GM23248 (cell line): Measurements from ENCODE around the gene CIT. TPM values are rescaled to one million over a fixed set of nuclear protein-coding genes. Genes with fewer than 3 reads are reported as not detected.

Source experiments
- DNase-seq: peaks from one replicate; pipeline ENCODE4 v3.0.0-alpha.2; 2015
- H2AFZ ChIP-seq: fragments of 200-600 bp; sonication (generic); 2 replicates; pipeline ENCODE4 v1.6.1; 2016; ENCODE audit warnings: antibody characterized with exemption
- H3F3A ChIP-seq: fragments of 200-600 bp; sonication (generic); 2 replicates; pipeline ENCODE4 v1.6.1; 2016; ENCODE audit warnings: mild to moderate bottlenecking, antibody characterized with exemption, mixed run types; ENCODE audit not compliant: insufficient read depth
- H3K27ac ChIP-seq: fragments of 200-600 bp; sonication (generic); 2 replicates; pipeline ENCODE4 v1.5.1; 2016; ENCODE audit warnings: mild to moderate bottlenecking
- H3K27me3 ChIP-seq: fragments of 200-600 bp; sonication (generic); replicated peaks from 2 replicates; pipeline ENCODE4 v1.6.1; 2016; ENCODE audit warnings: mild to moderate bottlenecking; ENCODE audit not compliant: insufficient read depth
- H3K36me3 ChIP-seq: fragments of 200-600 bp; sonication (generic); 2 replicates; pipeline ENCODE4 v1.6.1; 2016; ENCODE audit warnings: low read depth, mild to moderate bottlenecking
- H3K4me1 ChIP-seq: fragments of 200-600 bp; sonication (generic); 2 replicates; pipeline ENCODE4 v1.6.1; 2016; ENCODE audit warnings: mild to moderate bottlenecking; ENCODE audit not compliant: insufficient read depth
- H3K4me2 ChIP-seq: fragments of 200-600 bp; sonication (generic); one replicate; pipeline ENCODE4 v1.6.1; 2016; ENCODE audit warnings: mild to moderate bottlenecking; ENCODE audit not compliant: unreplicated experiment
- H3K4me3 ChIP-seq: fragments of 200-600 bp; sonication (generic); 2 replicates; pipeline ENCODE4 v1.5.1; 2016; ENCODE audit warnings: mild to moderate bottlenecking
- H3K79me2 ChIP-seq: fragments of 200-600 bp; sonication (generic); 2 replicates; pipeline ENCODE4 v1.6.1; 2016; ENCODE audit warnings: mild to moderate bottlenecking; ENCODE audit not compliant: insufficient read depth
- H3K9ac ChIP-seq: fragments of 200-600 bp; sonication (generic); 2 replicates; pipeline ENCODE4 v1.6.1; 2016; ENCODE audit warnings: mild to moderate bottlenecking
- H3K9me2 ChIP-seq: fragments of 200-600 bp; sonication (generic); 2 replicates; pipeline ENCODE4 v1.6.1; 2016; ENCODE audit warnings: mixed run types, mild to moderate bottlenecking, moderate library complexity; ENCODE audit not compliant: insufficient read depth
- H3K9me3 ChIP-seq: fragments of 200-600 bp; sonication (generic); one replicate; pipeline ENCODE4 v1.6.1; 2017; ENCODE audit warnings: low read depth
- H4K20me1 ChIP-seq: fragments of 200-600 bp; sonication (generic); 2 replicates; pipeline ENCODE4 v1.6.0; 2016; ENCODE audit not compliant: insufficient read depth
- EZH2 ChIP-seq: fragments of 200-600 bp; sonication (generic); IDR thresholded peaks from 2 replicates; pipeline ENCODE4 v1.6.1; 2018; ENCODE audit warnings: antibody characterized with exemption, mild to moderate bottlenecking; ENCODE audit not compliant: insufficient read depth, poor library complexity, severe bottlenecking
- EZH2phosphoT487 ChIP-seq: fragments of 200-600 bp; sonication (generic); IDR thresholded peaks from 2 replicates; pipeline ENCODE4 v1.6.1; 2018; ENCODE audit warnings: antibody characterized with exemption, moderate library complexity, mild to moderate bottlenecking, low read depth; ENCODE audit not compliant: insufficient read depth
- WGBS, 2 experiments: methylation state at CpG; one replicate each; pipeline ENCODE4 v1.1.6; 2015 to 2017; ENCODE audit warnings: low lambda C conversion rate in 2 of 2, low coverage in 1 of 2; ENCODE audit errors: missing lambda C conversion rate in 2 of 2; 5-methylcytosine and 5-hydroxymethylcytosine counted together
- in situ Hi-C: fragments of 300-500 bp; cut with MboI; formaldehyde crosslinking; loops from 2 replicates; pipeline ENCODE4 v1.15.0; 2020
- polyA plus RNA-seq: library from polyadenylated mRNA; unstranded; fragments of >200 nt; fragmentation: Nextera tagmentation; extraction: Ambion mirVana; gene quantifications from 2 replicates; pipeline ENCODE4 v1.2.1, GENCODE V29; 2016
- total RNA-seq: library from RNA; depleted of rRNA; stranded (reverse); fragments of >200 nt; shearing (Covaris generic); gene quantifications from 2 replicates; pipeline ENCODE4 v1.2.3, GENCODE V29; 2014

Gene CIT
- total and polyA plus RNA-seq, 2 experiments from 2014 or later, result 4.3 to 6.8 TPM

DNA sequence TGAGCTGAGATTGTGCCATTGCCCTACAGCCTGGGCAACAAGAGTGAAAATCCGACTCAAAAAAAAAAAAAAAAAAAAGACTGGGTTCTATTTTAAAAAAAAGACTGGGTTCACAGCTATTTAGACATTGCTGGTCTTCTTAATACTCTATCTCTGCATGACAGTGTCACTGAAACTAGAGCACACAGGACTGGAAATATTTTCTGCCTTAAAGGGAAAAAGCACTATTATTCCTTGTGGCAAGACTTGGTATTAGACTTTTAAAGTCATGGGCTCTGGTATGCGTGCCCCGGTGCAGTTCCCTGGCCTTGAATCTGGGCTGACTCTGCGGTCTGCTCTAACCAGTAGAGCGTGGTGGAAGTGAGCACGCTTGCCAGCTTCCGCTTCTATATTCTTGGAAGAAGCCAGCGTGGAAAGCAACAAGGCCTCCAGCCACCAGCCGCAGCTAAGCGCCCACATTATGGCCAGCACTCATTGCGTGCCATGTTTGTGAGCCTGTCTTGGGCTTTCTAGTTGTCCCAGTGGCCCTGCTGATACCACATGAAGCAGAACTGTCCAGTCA, 177.8 kb downstream of the CIT start:
- H3K4me3 ChIP-seq, result no peak overlapping the region
- no peaks in the 10 kb centered on the region for H3K79me2 ChIP-seq
- H3K27me3 ChIP-seq, result no peaks in the 10 kb centered on the region
- H3K9me3 ChIP-seq, result no peaks in the 10 kb centered on the region
- no peaks in the 10 kb centered on the region; the same call in 1 of the 2 replicates for H3K4me1 ChIP-seq
- no peaks in the 10 kb centered on the region for H3K9me2 ChIP-seq
- H3F3A ChIP-seq, result peaks cover under 1% of the 10 kb centered on the region; the same call in 1 of the 2 replicates
- no peaks in the 10 kb centered on the region for H3K36me3 ChIP-seq
- TF ChIP-seq EZH2phosphoT487 (no peak), EZH2 (no peak)
- no peaks in the 10 kb centered on the region for H4K20me1 ChIP-seq
- H3K9ac ChIP-seq, result no peak overlapping the region
- H2AFZ ChIP-seq, result no peak overlapping the region
- in situ Hi-C loops, result no loop called here
- no peak overlapping the region for H3K4me2 ChIP-seq
- DNase-seq, result no peak
- WGBS, 2 experiments, result 97 to 98% methylated on average over 11 of the region's 11 CpGs
- H3K27ac ChIP-seq, result no peak overlapping the region

GRCh38 chr12:119696943-119697342, 180.2 kb downstream of the CIT start:
- in situ Hi-C loops, result no loop called here
- Histone ChIP-seq H3K9me3 (no peaks in the 10 kb centered on the region), H3K4me1 (peaks cover 20% of the 10 kb centered on the region), H3K27ac (no peak overlapping the region), H3K4me3 (no peak overlapping the region), H3K36me3 (no peaks in the 10 kb centered on the region), H3K9ac (no peak overlapping the region), H3F3A (peaks cover 22% of the 10 kb centered on the region), H3K27me3 (no peaks in the 10 kb centered on the region), H3K4me2 (no peak overlapping the region), H3K79me2 (no peaks in the 10 kb centered on the region), H4K20me1 (no peaks in the 10 kb centered on the region), H3K9me2 (no peaks in the 10 kb centered on the region), H2AFZ (no peak overlapping the region)
- DNase-seq, result no peak
- 97% methylated on average over 5 of the region's 5 CpGs for WGBS, 2 experiments
- TF ChIP-seq EZH2 (no peak), EZH2phosphoT487 (no peak)

DNA sequence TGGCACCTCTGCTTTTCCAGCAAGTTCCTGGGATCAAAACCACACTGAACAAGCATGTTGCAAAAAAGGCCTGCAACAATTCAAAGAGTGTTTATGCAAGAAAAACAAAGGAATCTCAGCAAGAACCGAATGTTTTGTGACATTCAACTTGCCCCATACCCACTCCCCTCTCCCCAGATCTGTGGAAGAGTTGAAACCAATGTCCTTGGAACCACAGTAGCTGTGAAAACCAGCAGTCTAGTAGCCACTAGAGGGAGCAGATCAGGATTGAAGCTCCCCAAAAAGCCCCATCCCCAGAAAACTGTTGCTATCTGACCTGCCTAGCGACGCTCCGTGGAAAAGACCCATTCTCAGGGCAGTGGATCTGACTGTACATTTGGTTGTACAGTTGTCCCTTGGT, 182.1 kb downstream of the CIT start:
- Histone ChIP-seq H3K79me2 (no peaks in the 10 kb centered on the region), H3K9me2 (no peaks in the 10 kb centered on the region), H3K27me3 (no peaks in the 10 kb centered on the region), H3K4me3 (no peak overlapping the region), H3K4me1 (peaks cover 26% of the 10 kb centered on the region), H3K4me2 (no peak overlapping the region), H3K9ac (no peak overlapping the region), H3F3A (peaks cover 26% of the 10 kb centered on the region), H3K36me3 (no peaks in the 10 kb centered on the region), H4K20me1 (no peaks in the 10 kb centered on the region), H2AFZ (no peak overlapping the region), H3K27ac (no peak overlapping the region), H3K9me3 (no peaks in the 10 kb centered on the region)
- TF ChIP-seq EZH2phosphoT487, result no peak
- no peak for TF ChIP-seq EZH2
- WGBS, 2 experiments, result 79 to 86% methylated on average over 4 of the region's 4 CpGs
- in situ Hi-C loops, result no loop called here
- peak; percentile 32 for DNase-seq

GRCh38 chr12:119694111-119694510, 183.0 kb downstream of the CIT start:
- WGBS, 2 experiments, result 97 to 99% methylated on average over 6 of the region's 6 CpGs
- Histone ChIP-seq H3K4me1 (peaks cover 26% of the 10 kb centered on the region), H3F3A (peaks cover 26% of the 10 kb centered on the region), H3K27me3 (no peaks in the 10 kb centered on the region), H3K9ac (no peak overlapping the region), H3K36me3 (no peaks in the 10 kb centered on the region), H4K20me1 (no peaks in the 10 kb centered on the region), H3K79me2 (no peaks in the 10 kb centered on the region), H3K4me2 (no peak overlapping the region), H3K9me2 (no peaks in the 10 kb centered on the region), H3K27ac (no peak overlapping the region), H3K9me3 (no peaks in the 10 kb centered on the region), H2AFZ (no peak overlapping the region), H3K4me3 (no peak overlapping the region)
- no peak for TF ChIP-seq EZH2
- no peak for TF ChIP-seq EZH2phosphoT487
- in situ Hi-C loops, result no loop called here
- no peak for DNase-seq
